ENCODE data around the gene ASB12. TPM values are rescaled to one million over a fixed set of nuclear protein-coding genes. Genes with fewer than 3 reads are reported as not detected.

The ASB12 gene
- polyA plus RNA-seq, 1 of the 3 experiments (the other 2 are of a cell fraction), result 0.03 TPM

DNA sequence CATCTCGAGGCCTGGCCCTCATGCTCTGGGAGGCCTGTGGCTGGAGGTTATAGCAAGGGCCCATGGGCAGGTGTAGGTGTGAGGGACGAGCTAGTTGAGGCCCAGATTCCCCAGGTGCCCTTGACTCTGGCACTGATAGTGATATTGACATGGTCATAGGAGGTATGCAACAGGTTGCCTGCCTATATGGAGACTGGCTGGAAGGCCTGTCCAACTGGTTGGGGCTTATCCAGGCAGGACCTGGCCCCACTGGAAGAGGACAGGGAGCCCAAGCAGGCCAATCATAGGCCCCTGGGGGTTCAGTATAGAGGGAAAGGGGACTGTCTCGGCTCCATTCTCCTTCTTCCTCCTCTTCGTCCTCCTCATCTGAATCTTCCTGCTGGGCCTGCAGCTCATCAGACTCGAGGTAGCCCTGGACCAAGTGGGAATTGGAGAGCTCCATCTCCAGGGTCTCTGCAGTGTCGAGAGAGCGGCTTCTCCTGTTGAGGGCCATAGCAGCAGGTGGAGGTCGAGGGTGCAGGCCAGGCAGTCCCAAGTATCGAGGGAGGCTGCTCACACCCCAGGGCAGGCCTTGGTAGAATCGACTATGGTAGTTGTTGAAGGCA is 40.2 kb downstream of the ASB12 start:
- Histone ChIP-seq H3K4me2 (no peak overlapping the region), H3K36me3 (replicated peaks in 1 of 2; ENCODE audit: control insufficient read depth in 1 of 2, insufficient read depth in 2 of 2, low read length in 1 of 2) (peaks cover 0 to 6% of the 10 kb centered on the region in 2 experiments), H3F3A (replicated peaks; ENCODE audit: insufficient read depth) (no peaks in the 10 kb centered on the region), H2AFZ (ENCODE audit: low read depth) (no peak overlapping the region), H3K27me3 (ENCODE audit: insufficient read depth) (no peaks in the 10 kb centered on the region), H3K79me2 (ENCODE audit: insufficient read depth) (no peaks in the 10 kb centered on the region), H3K9ac (no peak overlapping the region), H3K9me3 (no peaks in the 10 kb centered on the region), H3K27ac (ENCODE audit: low read depth in 2 of 2, low read length in 1 of 2) (no peak overlapping the region), H3K4me1 (ENCODE audit: control insufficient read depth in 1 of 2, insufficient read depth in 2 of 2, low read depth in 1 of 2, low read length in 1 of 2) (no peaks in the 10 kb centered on the region), H3K9me2 (no peaks in the 10 kb centered on the region), H3K4me3 (ENCODE audit: low read depth in 2 of 2, low read length in 1 of 2) (no peak overlapping the region), H4K20me1 (ENCODE audit: insufficient read depth) (no peaks in the 10 kb centered on the region)
- 60% methylated on average over 3 of the region's 10 CpGs for WGBS (ENCODE audit: low lambda C conversion rate)
- CTCF ChIA-PET, result interaction anchor here (1.1 kb wide), 2 partner anchors 14 to 16 kb away, joined by 3 read pairs; no protein-coding TSS in a partner anchor
- TF ChIP-seq POLR2AphosphoS5 (IDR thresholded peaks at IDR 0.05; ENCODE audit: low read depth, low read length), result no peak
- no peak for TF ChIP-seq RCOR1 (IDR thresholded peaks at IDR 0.05; ENCODE audit: low read length)
- TF ChIP-seq, protein P1, sequence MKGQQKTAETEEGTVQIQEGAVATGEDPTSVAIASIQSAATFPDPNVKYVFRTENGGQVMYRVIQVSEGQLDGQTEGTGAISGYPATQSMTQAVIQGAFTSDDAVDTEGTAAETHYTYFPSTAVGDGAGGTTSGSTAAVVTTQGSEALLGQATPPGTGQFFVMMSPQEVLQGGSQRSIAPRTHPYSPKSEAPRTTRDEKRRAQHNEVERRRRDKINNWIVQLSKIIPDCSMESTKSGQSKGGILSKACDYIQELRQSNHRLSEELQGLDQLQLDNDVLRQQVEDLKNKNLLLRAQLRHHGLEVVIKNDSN (IDR thresholded peaks at IDR 0.05; ENCODE audit: borderline replicate concordance, low read depth), result no peak
- no peak for TF ChIP-seq FOSL2 (IDR thresholded peaks at IDR 0.05; ENCODE audit: borderline replicate concordance, low read depth)
- no peak for TF ChIP-seq GABPA (IDR thresholded peaks at IDR 0.05; ENCODE audit: low read depth)
- TF ChIP-seq MXI1 (IDR thresholded peaks at IDR 0.05; ENCODE audit: low read depth, low read length), result no peak
- TF ChIP-seq, protein P2, sequence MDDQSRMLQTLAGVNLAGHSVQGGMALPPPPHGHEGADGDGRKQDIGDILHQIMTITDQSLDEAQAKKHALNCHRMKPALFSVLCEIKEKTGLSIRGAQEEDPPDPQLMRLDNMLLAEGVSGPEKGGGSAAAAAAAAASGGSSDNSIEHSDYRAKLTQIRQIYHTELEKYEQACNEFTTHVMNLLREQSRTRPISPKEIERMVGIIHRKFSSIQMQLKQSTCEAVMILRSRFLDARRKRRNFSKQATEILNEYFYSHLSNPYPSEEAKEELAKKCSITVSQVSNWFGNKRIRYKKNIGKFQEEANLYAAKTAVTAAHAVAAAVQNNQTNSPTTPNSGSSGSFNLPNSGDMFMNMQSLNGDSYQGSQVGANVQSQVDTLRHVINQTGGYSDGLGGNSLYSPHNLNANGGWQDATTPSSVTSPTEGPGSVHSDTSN (IDR thresholded peaks at IDR 0.05), result no peak
- TF ChIP-seq NRF1 (IDR thresholded peaks at IDR 0.05; ENCODE audit: low read depth, low read length), result no peak
- TF ChIP-seq, protein P3, sequence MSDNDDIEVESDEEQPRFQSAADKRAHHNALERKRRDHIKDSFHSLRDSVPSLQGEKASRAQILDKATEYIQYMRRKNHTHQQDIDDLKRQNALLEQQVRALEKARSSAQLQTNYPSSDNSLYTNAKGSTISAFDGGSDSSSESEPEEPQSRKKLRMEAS (IDR thresholded peaks at IDR 0.05; ENCODE audit: low read depth), result no peak
- TF ChIP-seq, protein P4, sequence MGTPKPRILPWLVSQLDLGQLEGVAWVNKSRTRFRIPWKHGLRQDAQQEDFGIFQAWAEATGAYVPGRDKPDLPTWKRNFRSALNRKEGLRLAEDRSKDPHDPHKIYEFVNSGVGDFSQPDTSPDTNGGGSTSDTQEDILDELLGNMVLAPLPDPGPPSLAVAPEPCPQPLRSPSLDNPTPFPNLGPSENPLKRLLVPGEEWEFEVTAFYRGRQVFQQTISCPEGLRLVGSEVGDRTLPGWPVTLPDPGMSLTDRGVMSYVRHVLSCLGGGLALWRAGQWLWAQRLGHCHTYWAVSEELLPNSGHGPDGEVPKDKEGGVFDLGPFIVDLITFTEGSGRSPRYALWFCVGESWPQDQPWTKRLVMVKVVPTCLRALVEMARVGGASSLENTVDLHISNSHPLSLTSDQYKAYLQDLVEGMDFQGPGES (IDR thresholded peaks at IDR 0.05; ENCODE audit: low read depth, low read length), result no peak
- TF ChIP-seq, protein P5, sequence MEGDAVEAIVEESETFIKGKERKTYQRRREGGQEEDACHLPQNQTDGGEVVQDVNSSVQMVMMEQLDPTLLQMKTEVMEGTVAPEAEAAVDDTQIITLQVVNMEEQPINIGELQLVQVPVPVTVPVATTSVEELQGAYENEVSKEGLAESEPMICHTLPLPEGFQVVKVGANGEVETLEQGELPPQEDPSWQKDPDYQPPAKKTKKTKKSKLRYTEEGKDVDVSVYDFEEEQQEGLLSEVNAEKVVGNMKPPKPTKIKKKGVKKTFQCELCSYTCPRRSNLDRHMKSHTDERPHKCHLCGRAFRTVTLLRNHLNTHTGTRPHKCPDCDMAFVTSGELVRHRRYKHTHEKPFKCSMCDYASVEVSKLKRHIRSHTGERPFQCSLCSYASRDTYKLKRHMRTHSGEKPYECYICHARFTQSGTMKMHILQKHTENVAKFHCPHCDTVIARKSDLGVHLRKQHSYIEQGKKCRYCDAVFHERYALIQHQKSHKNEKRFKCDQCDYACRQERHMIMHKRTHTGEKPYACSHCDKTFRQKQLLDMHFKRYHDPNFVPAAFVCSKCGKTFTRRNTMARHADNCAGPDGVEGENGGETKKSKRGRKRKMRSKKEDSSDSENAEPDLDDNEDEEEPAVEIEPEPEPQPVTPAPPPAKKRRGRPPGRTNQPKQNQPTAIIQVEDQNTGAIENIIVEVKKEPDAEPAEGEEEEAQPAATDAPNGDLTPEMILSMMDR (IDR thresholded peaks at IDR 0.05), result no peak
- TF ChIP-seq TCF12 (IDR thresholded peaks at IDR 0.05), result no peak
- TF ChIP-seq NFIC (IDR thresholded peaks at IDR 0.05; ENCODE audit: borderline replicate concordance), result no peak
- TF ChIP-seq MEF2A (IDR thresholded peaks at IDR 0.05; ENCODE audit: borderline replicate concordance, low read depth), result no peak
- TF ChIP-seq RXRA (IDR thresholded peaks at IDR 0.05; ENCODE audit: borderline replicate concordance, low read depth), result no peak
- no peak for TF ChIP-seq YY1 (IDR thresholded peaks at IDR 0.05; ENCODE audit: low read depth)
- DNase-seq, result no peak
- POLR2A ChIA-PET, result no interaction called here
